ENCODE data around the gene URI1. TPM values are rescaled to one million over a fixed set of nuclear protein-coding genes. Genes with fewer than 3 reads are reported as not detected.

The URI1 gene
- total RNA-seq, 1 donor from 2014 or later = 101 TPM

GRCh38 chr19:30052122-30053075 lies 110.4 kb downstream of the URI1 start:
- no peak for TF ChIP-seq CTCF (IDR thresholded peaks at IDR 0.05; ENCODE audit: insufficient read depth, low read length, severe bottlenecking)
- DNase-seq (ENCODE audit: low read depth) (no peak), FAIRE-seq (peak; percentile 82)
- Histone ChIP-seq H3K27me3 (ENCODE audit: control insufficient read depth, insufficient read depth, low read length) (no peaks in the 10 kb centered on the region), H3K4me3 (ENCODE audit: low read depth, low read length) (no peak overlapping the region), H3K36me3 (ENCODE audit: control insufficient read depth, insufficient read depth, low read length) (no peaks in the 10 kb centered on the region)

- DNase-seq (ENCODE audit: low read depth) (no peak), FAIRE-seq (no peak)
- no peaks in the 10 kb centered on the region for H3K36me3 ChIP-seq (ENCODE audit: control insufficient read depth, insufficient read depth, low read length)
- H3K27me3 ChIP-seq (ENCODE audit: control insufficient read depth, insufficient read depth, low read length) = no peaks in the 10 kb centered on the region
- H3K4me3 ChIP-seq (ENCODE audit: low read depth, low read length) = no peak overlapping the region
- no peak for TF ChIP-seq CTCF (IDR thresholded peaks at IDR 0.05; ENCODE audit: insufficient read depth, low read length, severe bottlenecking)
Measured at GRCh38 chr19:30053558-30053957, 111.5 kb downstream of the URI1 start.

GRCh38 chr19:30054210-30054609 lies 112.2 kb downstream of the URI1 start:
- DNase-seq (ENCODE audit: low read depth) (no peak), FAIRE-seq (no peak)
- Histone ChIP-seq H3K27me3 (ENCODE audit: control insufficient read depth, insufficient read depth, low read length) (no peaks in the 10 kb centered on the region), H3K36me3 (ENCODE audit: control insufficient read depth, insufficient read depth, low read length) (no peaks in the 10 kb centered on the region), H3K4me3 (ENCODE audit: low read depth, low read length) (no peak overlapping the region)
- TF ChIP-seq CTCF (IDR thresholded peaks at IDR 0.05; ENCODE audit: insufficient read depth, low read length, severe bottlenecking) = no peak

GRCh38 chr19:30056580-30056979 lies 114.5 kb downstream of the URI1 start:
- no peak overlapping the region for H3K4me3 ChIP-seq (ENCODE audit: low read depth, low read length)
- DNase-seq (ENCODE audit: low read depth) = no peak
- no peak for FAIRE-seq
- no peaks in the 10 kb centered on the region for H3K27me3 ChIP-seq (ENCODE audit: control insufficient read depth, insufficient read depth, low read length)
- no peaks in the 10 kb centered on the region for H3K36me3 ChIP-seq (ENCODE audit: control insufficient read depth, insufficient read depth, low read length)
- TF ChIP-seq CTCF (IDR thresholded peaks at IDR 0.05; ENCODE audit: insufficient read depth, low read length, severe bottlenecking) = no peak

GRCh38 chr19:30059741-30060457 lies 117.9 kb downstream of the URI1 start:
- Histone ChIP-seq H3K4me3 (ENCODE audit: low read depth, low read length) (no peak overlapping the region), H3K36me3 (ENCODE audit: control insufficient read depth, insufficient read depth, low read length) (no peaks in the 10 kb centered on the region), H3K27me3 (ENCODE audit: control insufficient read depth, insufficient read depth, low read length) (no peaks in the 10 kb centered on the region)
- no peak for TF ChIP-seq CTCF (IDR thresholded peaks at IDR 0.05; ENCODE audit: insufficient read depth, low read length, severe bottlenecking)
- DNase-seq (ENCODE audit: low read depth) = no peak
- FAIRE-seq = no peak
